HG02798 (cell line): Measurements from ENCODE around the gene ANKRD34C.
"Not testable (repeated sequence)": the region's sequence is repeated elsewhere in the genome, so short reads cannot be mapped to it uniquely, and the experiment has no call there.

Experiments used
- ATAC-seq: cut with Tn5 transposase; IDR thresholded peaks from one replicate; pipeline ENCODE4 v1.9.1; 2021; ENCODE audit warnings: mild to moderate bottlenecking; ENCODE audit not compliant: unreplicated experiment, poor library complexity

Gene ANKRD34C

DNA sequence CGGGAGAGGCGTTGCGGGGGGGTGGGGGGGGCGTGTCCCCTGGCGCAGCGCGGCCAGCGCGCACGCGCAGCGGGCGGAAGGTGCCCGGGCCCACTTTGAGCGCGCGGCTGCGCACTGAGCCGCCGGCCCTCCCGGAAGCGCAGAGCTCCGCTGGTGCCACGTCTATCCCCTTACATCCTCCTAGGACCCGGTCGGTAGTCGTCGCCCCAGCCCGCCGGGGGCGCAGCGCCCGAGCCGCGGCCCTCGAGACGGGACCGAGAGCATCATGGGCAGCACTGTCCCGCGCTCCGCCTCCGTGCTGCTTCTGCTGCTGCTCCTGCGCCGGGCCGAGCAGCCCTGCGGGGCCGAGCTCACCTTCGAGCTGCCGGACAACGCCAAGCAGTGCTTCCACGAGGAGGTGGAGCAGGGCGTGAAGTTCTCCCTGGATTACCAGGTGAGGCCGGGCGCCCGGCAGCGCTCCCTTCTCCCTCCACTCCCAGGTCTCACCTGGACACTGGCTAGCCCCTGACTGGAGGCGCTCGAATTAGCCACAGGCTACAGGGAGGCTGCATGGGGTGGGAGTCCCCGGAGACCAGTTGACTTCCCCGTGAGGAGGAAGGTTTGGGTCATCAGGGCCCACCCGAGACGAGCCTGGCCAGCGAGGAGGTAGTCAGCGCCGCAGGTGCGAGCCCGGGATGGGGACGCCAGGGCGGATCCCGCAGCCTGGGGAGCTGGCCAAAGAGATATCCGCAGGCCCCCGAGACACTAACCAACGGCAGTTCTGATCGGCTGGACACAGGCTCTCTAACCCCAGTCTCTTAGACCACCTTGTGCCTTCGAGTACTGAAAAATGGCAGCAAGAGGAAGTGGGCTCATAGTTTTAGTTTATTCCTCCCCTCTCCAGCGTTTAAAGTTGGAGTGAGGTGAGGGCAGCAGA, 28.7 kb downstream of the ANKRD34C start, which contains the start of gene TMED3:
Gene TMED3 (plus strand): TSS at position 128 of the 916 bp plus-strand sequence. CDS start 138 bp downstream, at position 266.
- ATAC-seq: peak; percentile 92

DNA sequence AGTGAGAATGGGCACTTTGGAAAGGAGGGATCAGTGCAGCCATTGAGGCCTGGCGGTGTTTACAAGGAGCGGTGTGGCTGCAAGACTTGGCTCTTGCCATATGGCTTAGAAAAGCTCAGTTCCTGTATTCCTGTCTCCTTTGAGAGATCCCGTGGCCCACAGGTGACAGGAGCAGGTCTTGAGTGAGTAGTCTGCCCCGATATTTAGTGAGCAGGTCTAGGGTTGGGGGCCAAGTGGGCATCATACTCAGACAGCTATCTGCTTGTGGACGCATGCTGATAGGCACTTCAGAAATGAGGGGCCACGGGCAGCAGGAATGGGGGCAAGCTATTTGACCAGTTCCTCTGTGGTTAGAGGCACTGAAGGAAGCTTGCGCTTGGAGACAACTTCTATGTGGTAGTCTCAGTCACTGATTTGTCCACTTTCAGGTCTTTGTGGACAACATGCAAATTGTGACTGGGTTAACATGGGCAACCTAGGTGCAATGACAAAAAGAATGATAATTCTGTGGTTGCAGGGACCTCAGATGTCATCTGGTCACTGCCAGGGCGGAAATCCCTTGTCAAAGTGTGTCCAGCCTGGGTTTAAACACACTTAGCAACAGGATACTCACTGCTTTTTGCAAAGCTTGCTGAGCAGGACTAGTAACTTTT, 29.5 kb downstream of the ANKRD34C start:
- no peak for ATAC-seq

DNA sequence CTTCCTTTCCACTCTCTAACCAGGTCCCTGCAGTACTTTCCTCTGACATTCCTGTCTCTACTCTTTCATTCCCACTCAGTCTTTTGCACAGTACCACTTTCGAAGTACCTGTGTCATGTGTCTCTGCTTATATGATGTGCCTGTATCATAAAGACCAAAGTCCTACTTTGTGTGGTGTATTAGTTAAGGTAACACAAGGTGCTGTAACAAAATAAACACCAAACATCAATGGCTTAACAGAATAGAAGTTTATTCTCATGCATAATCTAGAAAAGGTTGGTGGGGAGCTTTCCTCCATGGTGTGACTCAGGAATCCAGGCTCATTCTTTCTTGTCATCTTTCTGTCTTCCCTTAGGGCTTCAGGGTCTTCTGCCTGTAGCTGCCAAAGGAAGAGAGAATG, 31.7 kb downstream of the ANKRD34C start:
- no peak for ATAC-seq

DNA sequence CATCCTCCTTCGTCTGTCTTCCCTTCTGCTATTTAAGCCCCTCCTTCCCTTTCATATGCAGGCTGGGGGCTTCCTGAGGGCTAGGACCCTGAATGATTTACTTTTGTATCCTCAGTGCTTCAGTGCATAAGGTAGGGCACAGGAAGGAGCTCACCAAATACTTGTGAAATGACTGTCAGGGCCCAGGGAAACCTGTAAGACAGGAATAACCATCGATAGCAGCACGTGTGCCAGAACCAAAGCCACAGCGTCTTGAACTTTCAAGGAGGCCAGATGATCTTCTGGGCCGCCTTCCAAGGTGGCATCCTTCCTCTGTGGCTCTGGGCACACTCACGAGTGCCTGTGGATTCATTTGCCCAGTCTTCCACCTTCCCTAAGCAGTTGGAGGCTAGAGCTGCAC, 32.3 kb downstream of the ANKRD34C start:
- no peak for ATAC-seq

DNA sequence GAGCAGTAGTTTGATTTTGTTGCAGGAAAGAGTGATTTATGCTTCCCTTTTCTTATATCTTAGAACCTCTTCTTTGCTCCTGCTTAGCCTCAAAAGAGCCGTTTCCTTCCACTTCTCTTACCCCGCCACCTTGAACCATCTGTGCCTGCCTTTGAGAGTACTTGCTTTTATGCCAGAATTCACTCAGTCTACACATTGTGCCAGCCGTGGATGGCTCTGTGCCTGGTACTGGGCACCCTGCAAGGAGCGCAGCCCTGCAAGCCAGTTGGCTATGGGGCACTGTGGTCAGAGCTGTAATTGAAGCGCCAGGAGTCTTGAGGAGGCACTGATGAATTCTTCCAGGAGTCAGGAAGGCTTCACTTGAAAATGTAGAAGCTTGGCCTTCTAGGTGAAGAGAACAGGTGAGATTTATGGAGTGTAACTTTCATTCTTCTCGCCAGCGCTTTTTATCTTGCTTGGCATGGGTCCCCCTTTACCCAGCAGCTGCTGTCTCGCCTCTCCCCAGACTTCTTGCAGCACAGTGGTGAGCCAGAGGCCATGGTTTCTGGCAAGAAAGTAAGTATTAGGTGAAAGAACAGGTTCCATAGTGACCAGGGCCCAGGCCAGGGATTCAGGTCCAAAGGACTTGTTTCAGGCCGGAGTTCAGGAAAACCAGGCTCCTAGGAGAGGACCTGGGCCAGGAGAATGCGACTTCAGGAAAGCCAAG, 33.3 kb downstream of the ANKRD34C start:
- ATAC-seq: no peak

DNA sequence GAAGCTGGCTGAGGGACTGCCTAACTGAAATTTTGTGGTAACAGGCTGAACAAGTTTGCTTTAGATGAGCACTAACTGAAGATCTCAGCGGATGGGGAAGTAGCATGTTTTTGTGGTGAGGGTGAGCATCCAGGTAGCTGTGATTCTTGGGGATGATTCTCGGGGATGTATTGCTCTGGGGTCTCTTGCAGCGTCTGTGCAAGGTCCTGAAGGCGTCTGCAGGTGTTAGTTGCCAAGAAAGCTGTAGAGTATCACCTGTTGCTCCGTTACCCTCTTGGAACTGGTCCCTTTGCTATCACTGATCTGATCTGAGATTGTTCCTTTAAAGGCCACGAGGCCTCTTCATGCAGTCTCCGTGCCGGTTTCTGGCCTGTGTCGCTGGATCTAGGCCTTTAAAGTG, 34.3 kb downstream of the ANKRD34C start:
- no peak for ATAC-seq

DNA sequence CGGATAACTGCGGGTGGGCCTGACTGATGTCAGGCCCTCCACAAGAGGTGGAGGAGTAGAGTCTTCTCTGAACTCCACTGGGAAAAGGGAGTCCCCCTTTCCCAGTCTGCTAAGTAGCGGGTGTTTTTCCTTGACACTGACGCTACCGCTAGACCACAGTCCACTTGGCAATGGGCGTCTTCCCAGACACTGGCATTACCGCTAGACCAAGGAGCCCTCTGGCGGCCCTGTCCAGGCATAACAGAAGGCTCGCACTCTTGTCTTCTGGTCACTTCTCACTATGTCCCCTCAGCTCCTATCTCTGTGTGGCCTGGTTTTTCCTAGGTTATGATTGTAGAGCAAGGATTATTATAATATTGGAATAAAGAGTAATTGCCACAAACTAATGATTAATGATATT, 37.5 kb downstream of the ANKRD34C start:
- not testable (repeated sequence) for ATAC-seq

DNA sequence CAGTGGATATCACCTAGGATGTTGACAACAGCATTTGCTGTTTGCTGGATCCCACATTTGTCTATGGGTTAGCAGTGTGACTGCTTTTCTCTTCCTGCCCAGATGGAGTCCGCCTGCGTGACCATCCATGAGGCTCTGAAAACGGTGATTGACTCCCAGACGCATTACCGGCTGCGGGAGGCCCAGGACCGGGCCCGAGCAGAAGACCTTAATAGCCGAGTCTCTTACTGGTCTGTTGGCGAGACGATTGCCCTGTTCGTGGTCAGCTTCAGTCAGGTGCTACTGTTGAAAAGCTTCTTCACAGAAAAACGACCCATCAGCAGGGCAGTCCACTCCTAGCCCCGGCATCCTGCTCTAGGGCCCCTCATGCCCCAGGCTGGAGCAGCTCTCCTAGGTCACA, 39.4 kb downstream of the ANKRD34C start:
- no peak for ATAC-seq

DNA sequence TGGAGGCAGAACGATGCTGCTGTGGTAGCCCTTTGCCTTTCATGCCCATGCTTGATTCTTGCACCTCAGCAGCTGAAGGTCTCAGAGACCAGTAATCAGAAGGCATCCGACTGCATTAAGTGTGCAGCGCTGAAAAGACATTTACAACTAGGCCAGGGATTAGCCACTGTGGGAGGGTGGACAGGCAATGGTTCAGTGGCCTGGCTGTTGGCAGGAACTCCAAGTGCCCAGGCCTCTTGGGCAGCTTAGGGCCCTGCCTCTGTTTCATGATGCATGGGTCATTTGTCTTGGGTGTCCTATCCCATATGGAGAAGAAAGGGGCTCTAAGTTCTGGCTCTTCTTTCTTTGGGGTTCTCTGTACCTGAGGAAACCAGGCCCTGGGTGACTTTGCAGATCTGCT, 39.8 kb downstream of the ANKRD34C start:
- ATAC-seq: no peak

DNA sequence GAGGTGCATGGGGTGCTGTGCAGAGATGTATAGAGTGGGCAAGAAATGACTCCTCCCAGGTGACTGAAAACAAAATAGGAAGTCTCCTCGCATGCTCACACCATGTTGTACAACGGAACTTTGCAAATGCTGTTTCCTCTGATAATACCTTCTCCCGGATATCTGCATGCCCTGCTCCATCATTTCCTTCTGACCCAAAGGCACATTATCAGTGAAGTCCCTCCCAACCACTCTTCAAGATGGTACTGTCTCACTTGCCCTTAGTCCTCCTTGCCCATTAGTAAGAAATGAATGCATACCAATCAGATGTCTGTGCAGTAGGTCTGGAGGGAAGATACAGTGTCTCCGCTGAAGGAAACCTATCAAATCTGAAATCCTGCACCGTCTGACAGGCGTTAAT, 40.4 kb downstream of the ANKRD34C start:
- no peak for ATAC-seq

DNA sequence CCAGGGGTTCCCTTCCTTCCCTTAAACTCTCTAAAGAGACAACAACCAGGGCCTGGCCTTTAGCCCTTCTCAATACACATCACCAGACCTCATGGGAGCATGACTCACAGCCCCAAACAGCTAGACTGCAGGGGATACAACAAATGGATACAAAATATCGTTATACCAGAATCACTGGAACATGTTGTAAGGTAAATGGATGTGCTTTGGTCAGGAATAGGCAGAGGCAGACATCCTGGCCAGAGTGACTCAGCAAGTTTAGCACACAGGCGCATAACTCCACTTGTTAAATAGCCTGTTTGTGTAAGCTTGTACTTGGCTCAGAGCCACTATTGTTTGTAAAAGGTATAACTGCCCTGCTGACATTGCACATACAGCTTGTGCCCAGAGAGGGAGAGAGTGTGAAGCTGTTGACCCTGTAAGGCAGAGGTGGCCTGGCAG, 46.7 kb downstream of the ANKRD34C start:
- ATAC-seq: no peak
